Sigmoid colon (tissue), 4 donors: ENCODE data around the gene METTL26.

Source experiments
- CTCF ChIP-seq, 4 experiments: fragments of 450-650 bp in 3 of 4; fragments of 200-600 bp in 1 of 4; IDR thresholded peaks; one replicate each; pipeline ENCODE4 v1.5.1; 2016 to 2019; ENCODE audit warnings: antibody characterized with exemption in 4 of 4, mild to moderate bottlenecking in 3 of 4, moderate library complexity in 2 of 4
- EP300 ChIP-seq, 4 donors: sonication (generic); formaldehyde crosslinking; IDR thresholded peaks; one replicate each; pipeline ENCODE4 v1.6.1; 2017; ENCODE audit warnings: antibody characterized with exemption in 4 of 4

- TF ChIP-seq EP300 (IDR thresholded peaks at IDR 0.05) (no peak), CTCF (IDR thresholded peaks at IDR 0.05) (no peak)
These were observed 9.9 kb downstream of the METTL26 start for GRCh38 chr16:625977-626765.
